Sigmoid colon (tissue), 7 donors: Measurements from ENCODE around the gene MBOAT1. TPM values are rescaled to one million over a fixed set of nuclear protein-coding genes. Genes with fewer than 3 reads are reported as not detected.

Source experiments
- DNase-seq: peaks from one replicate; pipeline ENCODE4 v3.0.0-alpha.2; 2019
- H3K27ac ChIP-seq, 4 donors: fragments of 200-600 bp; sonication (generic); one replicate each; pipeline ENCODE4 v1.5.1; 2016 to 2019; ENCODE audit warnings: mild to moderate bottlenecking in 1 of 4
- H3K27me3 ChIP-seq, 3 donors: fragments of 200-600 bp; sonication (generic); one replicate each; pipeline ENCODE4 v1.5.1; 2019; ENCODE audit warnings: mild to moderate bottlenecking in 1 of 3
- H3K36me3 ChIP-seq, 4 donors: fragments of 200-600 bp; sonication (generic); one replicate each; pipeline ENCODE4 v1.5.1; 2016 to 2019
- H3K4me1 ChIP-seq, 4 donors: fragments of 200-600 bp; sonication (generic); one replicate each; pipeline ENCODE4 v1.5.1; 2017 to 2019
- H3K4me3 ChIP-seq, 4 donors: fragments of 200-600 bp; sonication (generic); one replicate each; pipeline ENCODE4 v1.5.1; 2017 to 2019; ENCODE audit warnings: mild to moderate bottlenecking in 2 of 4, moderate library complexity in 1 of 4
- H3K9me3 ChIP-seq, 4 donors: fragments of 200-600 bp in 3 of 4; sonication (generic) in 3 of 4; one replicate each; pipeline versions ENCODE4 v1.5.1 to v1.6.1; 2013 to 2019
- EP300 ChIP-seq, 4 donors: sonication (generic); formaldehyde crosslinking; IDR thresholded peaks; one replicate each; pipeline ENCODE4 v1.6.1; 2017; ENCODE audit warnings: antibody characterized with exemption in 4 of 4
- POLR2A ChIP-seq, 2 donors: fragments of 450-650 bp; IDR thresholded peaks; one replicate each; pipeline ENCODE4 v1.6.1; 2016; ENCODE audit warnings: antibody characterized with exemption in 2 of 2, mild to moderate bottlenecking in 2 of 2, moderate library complexity in 2 of 2
- POLR2AphosphoS5 ChIP-seq, 4 donors: sonication (generic); formaldehyde crosslinking; IDR thresholded peaks; one replicate each; pipeline ENCODE4 v1.6.1; 2017; ENCODE audit warnings: antibody characterized with exemption in 4 of 4
- WGBS, 2 donors: extraction: QIAGEN DNeasy Blood & Tissue Kit; methylation state at CpG; one replicate each; pipeline ENCODE4 v1.1.7; 2013; 5-methylcytosine and 5-hydroxymethylcytosine counted together
- intact Hi-C: fragments of 100-400 bp; cut with DNase I; formaldehyde crosslinking; loops from one replicate; pipeline ENCODE4 v1.15.1; 2023
- polyA plus RNA-seq, 3 donors: library from polyadenylated mRNA; stranded (reverse); fragments of 200-250 nt; gene quantifications; one replicate each; pipeline ENCODE4 v1.2.3, GENCODE V29; 2013
- total RNA-seq, 4 donors: library from RNA; depleted of rRNA; stranded (reverse); fragments of >200 nt; gene quantifications; one replicate each; pipeline ENCODE4 v1.1.0, GENCODE V29; 2016
- TF ChIP-seq, protein P1 (sequence below), 4 experiments: fragments of 450-650 bp in 3 of 4; fragments of 200-600 bp in 1 of 4; IDR thresholded peaks; one replicate each; pipeline ENCODE4 v1.5.1; 2016 to 2019; ENCODE audit warnings: antibody characterized with exemption in 4 of 4, mild to moderate bottlenecking in 3 of 4, moderate library complexity in 2 of 4
- donor health status: healthy with polysubstance abuse.
- donor health status: Bipolar disorder and iron deficiency.
- donor health status: healthy.

The MBOAT1 gene
- total and polyA plus RNA-seq, 7 donors, result 2.4 to 16.6 (median 10.7) TPM

GRCh38 chr6:20115246-20115980, 96.9 kb downstream of the MBOAT1 start:
- peak overlapping the region; percentile 33 to 88 (median 76) for H3K27ac ChIP-seq
- peak overlapping the region in 1 of 4 donors; percentile 3 for H3K4me3 ChIP-seq
- 85 to 86% methylated on average over 9 of the region's 9 CpGs for WGBS, 2 donors
- TF ChIP-seq, protein P1, sequence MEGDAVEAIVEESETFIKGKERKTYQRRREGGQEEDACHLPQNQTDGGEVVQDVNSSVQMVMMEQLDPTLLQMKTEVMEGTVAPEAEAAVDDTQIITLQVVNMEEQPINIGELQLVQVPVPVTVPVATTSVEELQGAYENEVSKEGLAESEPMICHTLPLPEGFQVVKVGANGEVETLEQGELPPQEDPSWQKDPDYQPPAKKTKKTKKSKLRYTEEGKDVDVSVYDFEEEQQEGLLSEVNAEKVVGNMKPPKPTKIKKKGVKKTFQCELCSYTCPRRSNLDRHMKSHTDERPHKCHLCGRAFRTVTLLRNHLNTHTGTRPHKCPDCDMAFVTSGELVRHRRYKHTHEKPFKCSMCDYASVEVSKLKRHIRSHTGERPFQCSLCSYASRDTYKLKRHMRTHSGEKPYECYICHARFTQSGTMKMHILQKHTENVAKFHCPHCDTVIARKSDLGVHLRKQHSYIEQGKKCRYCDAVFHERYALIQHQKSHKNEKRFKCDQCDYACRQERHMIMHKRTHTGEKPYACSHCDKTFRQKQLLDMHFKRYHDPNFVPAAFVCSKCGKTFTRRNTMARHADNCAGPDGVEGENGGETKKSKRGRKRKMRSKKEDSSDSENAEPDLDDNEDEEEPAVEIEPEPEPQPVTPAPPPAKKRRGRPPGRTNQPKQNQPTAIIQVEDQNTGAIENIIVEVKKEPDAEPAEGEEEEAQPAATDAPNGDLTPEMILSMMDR (IDR thresholded peaks at IDR 0.05), result no peak
- peak in 2 of 4 donors; percentile 45 to 56 for TF ChIP-seq POLR2AphosphoS5 (IDR thresholded peaks at IDR 0.05)
- no peaks in the 10 kb centered on the region for H3K27me3 ChIP-seq
- no peak for DNase-seq
- intact Hi-C loops, result loop anchor here (5.0 kb wide), 1 partner anchor 97 kb away; the partner anchor contains the start of gene MBOAT1
- peaks cover 0 to 14% (median 0%) of the 10 kb centered on the region in 4 donors for H3K36me3 ChIP-seq
- no peaks in the 10 kb centered on the region for H3K9me3 ChIP-seq
- H3K4me1 ChIP-seq, result peaks cover 0 to 56% (median 51%) of the 10 kb centered on the region in 4 donors

GRCh38 chr6:20113649-20114224, 98.5 kb downstream of the MBOAT1 start:
- no peaks in the 10 kb centered on the region for H3K9me3 ChIP-seq
- TF ChIP-seq, protein P1 (IDR thresholded peaks at IDR 0.05), result no peak
- TF ChIP-seq POLR2A (IDR thresholded peaks at IDR 0.05) (no peak), EP300 (IDR thresholded peaks at IDR 0.05) (no peak), POLR2AphosphoS5 (IDR thresholded peaks at IDR 0.05) (no peak)
- peaks cover 0 to 51% (median 48%) of the 10 kb centered on the region in 4 donors for H3K4me1 ChIP-seq
- no peaks in the 10 kb centered on the region for H3K27me3 ChIP-seq
- intact Hi-C loops, result no loop called here
- WGBS, 2 donors, result 89 to 91% methylated on average over 2 of the region's 2 CpGs
- peaks cover 0 to 22% (median 3%) of the 10 kb centered on the region in 4 donors for H3K36me3 ChIP-seq
- no peak overlapping the region for H3K4me3 ChIP-seq
- no peak overlapping the region for H3K27ac ChIP-seq
- DNase-seq, result no peak

DNA sequence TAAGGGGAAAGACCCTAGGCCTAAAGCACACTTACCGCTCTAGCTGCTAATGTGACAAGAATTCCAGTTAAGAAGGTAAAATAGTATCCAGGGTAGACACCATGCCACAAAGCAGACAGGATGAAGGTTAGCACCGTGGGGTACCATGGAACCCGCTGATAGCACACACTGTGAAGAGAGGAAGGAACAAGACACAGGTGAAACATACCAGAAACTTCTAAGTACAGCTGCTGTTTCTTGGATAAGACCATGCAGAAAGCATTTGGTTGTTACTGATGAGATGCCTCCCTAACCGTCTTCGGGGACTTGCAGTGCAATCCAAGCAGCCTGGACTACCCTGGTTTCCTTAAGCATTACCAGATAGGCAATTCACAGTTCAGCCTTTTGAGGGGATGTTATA, 99.4 kb downstream of the MBOAT1 start:
- Histone ChIP-seq H3K4me1 (peaks cover 0 to 46% (median 40%) of the 10 kb centered on the region in 4 donors), H3K4me3 (no peak overlapping the region), H3K27ac (no peak overlapping the region), H3K36me3 (peaks cover 0 to 29% (median 4%) of the 10 kb centered on the region in 4 donors), H3K27me3 (no peaks in the 10 kb centered on the region), H3K9me3 (no peaks in the 10 kb centered on the region)
- 96 to 97% methylated on average over 5 of the region's 5 CpGs for WGBS, 2 donors
- intact Hi-C loops, result no loop called here
- TF ChIP-seq POLR2AphosphoS5 (IDR thresholded peaks at IDR 0.05), result no peak
- no peak for TF ChIP-seq POLR2A (IDR thresholded peaks at IDR 0.05)
- no peak for TF ChIP-seq EP300 (IDR thresholded peaks at IDR 0.05)
- no peak for DNase-seq

DNA sequence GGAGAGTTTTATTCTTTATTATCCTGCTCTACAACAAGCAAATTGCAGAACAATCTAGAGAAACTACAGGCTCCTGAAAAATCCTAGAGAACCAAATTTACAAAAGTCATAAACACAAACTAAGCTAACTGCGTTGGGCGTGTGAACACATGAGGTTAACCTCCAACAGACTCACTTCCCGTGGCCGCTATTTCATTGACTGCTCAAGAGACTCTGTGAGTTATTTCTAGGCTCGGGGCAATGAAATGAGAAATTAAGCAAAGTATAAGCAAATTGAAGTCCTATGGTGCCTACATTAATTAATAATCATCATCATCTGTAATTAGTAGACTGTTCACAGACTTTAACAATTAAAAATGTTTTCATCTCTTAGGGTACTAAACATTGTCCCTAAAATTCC, 100.0 kb downstream of the MBOAT1 start:
- intact Hi-C loops, result no loop called here
- no peaks in the 10 kb centered on the region for H3K9me3 ChIP-seq
- 86% methylated on average over 5 of the region's 5 CpGs for WGBS, 2 donors

GRCh38 chr6:20110478-20110877, 101.8 kb downstream of the MBOAT1 start:
- intact Hi-C loops, result no loop called here
- DNase-seq, result no peak
- peaks cover 0 to 27% (median 17%) of the 10 kb centered on the region in 4 donors for H3K4me1 ChIP-seq
- no peak overlapping the region for H3K27ac ChIP-seq
- no peaks in the 10 kb centered on the region for H3K9me3 ChIP-seq
- H3K36me3 ChIP-seq, result peaks cover 0 to 47% (median 8%) of the 10 kb centered on the region in 4 donors
- TF ChIP-seq, protein P1 (IDR thresholded peaks at IDR 0.05), result no peak
- TF ChIP-seq POLR2AphosphoS5 (IDR thresholded peaks at IDR 0.05), result no peak
- TF ChIP-seq POLR2A (IDR thresholded peaks at IDR 0.05), result no peak
- TF ChIP-seq EP300 (IDR thresholded peaks at IDR 0.05), result no peak
- H3K27me3 ChIP-seq, result no peaks in the 10 kb centered on the region
- no peak overlapping the region for H3K4me3 ChIP-seq

More for the DNA sequence above, 100.0 kb downstream of the MBOAT1 start:
- Histone ChIP-seq H3K4me3 (no peak overlapping the region), H3K4me1 (peaks cover 0 to 44% (median 34%) of the 10 kb centered on the region in 4 donors), H3K27ac (no peak overlapping the region), H3K27me3 (no peaks in the 10 kb centered on the region), H3K36me3 (peaks cover 0 to 35% (median 7%) of the 10 kb centered on the region in 4 donors)
- TF ChIP-seq EP300 (IDR thresholded peaks at IDR 0.05) (no peak), POLR2A (IDR thresholded peaks at IDR 0.05) (no peak), POLR2AphosphoS5 (IDR thresholded peaks at IDR 0.05) (no peak)
- TF ChIP-seq, protein P1 (IDR thresholded peaks at IDR 0.05), result no peak
- DNase-seq, result no peak
